ENCODE measurements around the gene SDC4. TPM values are rescaled to one million over a fixed set of nuclear protein-coding genes. Genes with fewer than 3 reads are reported as not detected.
A peak's percentile ranks its signal among the peaks of the same experiment; 100 is the strongest.

SDC4 gene
- total RNA-seq, 2 experiments from 2014 or later, result 21.1 to 22.0 TPM

GRCh38 chr20:45309075-45309474 lies 39.1 kb downstream of the SDC4 start:
- intact Hi-C loops (cut with micrococcal nuclease), result no loop called here
- no peak overlapping the region for H3K27ac Mint-ChIP-seq
- peaks cover 6% of the 10 kb centered on the region for H3K4me1 Mint-ChIP-seq (ENCODE audit: low read depth)
- DNase-seq, result no peak
- no peak overlapping the region for H3K4me3 Mint-ChIP-seq
- TF ChIP-seq CTCF (IDR thresholded peaks at IDR 0.05), result no peak
- H3K36me3 Mint-ChIP-seq (ENCODE audit: low read depth), result no peaks in the 10 kb centered on the region
- CTCF ChIA-PET, result interaction anchor here (1.2 to 1.7 kb wide), 5 partner anchors 10 to 65 kb away, joined by 3 to 10 read pairs (median 5); partner anchors contain the start of gene SYS1
- ATAC-seq, result no peak
- POLR2A ChIA-PET, result no interaction called here
- no peaks in the 10 kb centered on the region for H3K9me3 Mint-ChIP-seq
- peaks cover 59% of the 10 kb centered on the region for H3K27me3 Mint-ChIP-seq

- Mint-ChIP-seq H3K27me3 (peaks cover 60% of the 10 kb centered on the region), H3K36me3 (ENCODE audit: low read depth) (no peaks in the 10 kb centered on the region), H3K4me1 (ENCODE audit: low read depth) (peaks cover 14% of the 10 kb centered on the region), H3K4me3 (no peak within 1 kb of the TSS), H3K27ac (no peak within 1 kb of the TSS), H3K9me3 (no peaks in the 10 kb centered on the region)
- TF ChIP-seq CTCF (IDR thresholded peaks at IDR 0.05), result no peak
- ChIA-PET POLR2A (no interaction called here), CTCF (interaction anchor here (1.0 to 1.2 kb wide), 3 partner anchors 14 to 66 kb away, joined by 3 to 5 read pairs (median 3); no protein-coding TSS in a partner anchor)
- ATAC-seq, result no peak
- no peak for DNase-seq
- intact Hi-C loops (cut with micrococcal nuclease), result no loop called here
Observed at GRCh38 chr20:45308117-45308778, 40.0 kb downstream of the SDC4 start, which contains the start of gene MATN4. TSS of gene MATN4 (minus strand) at chr20:45308299. CDS start at chr20:45305582, 2,717 bp downstream.

GRCh38 chr20:45307076-45307640 lies 41.1 kb downstream of the SDC4 start:
- POLR2A ChIA-PET, result no interaction called here
- intact Hi-C loops (cut with micrococcal nuclease), result no loop called here
- H3K4me3 Mint-ChIP-seq, result no peak overlapping the region
- ATAC-seq, result no peak
- no peaks in the 10 kb centered on the region for H3K9me3 Mint-ChIP-seq
- peaks cover 56% of the 10 kb centered on the region for H3K27me3 Mint-ChIP-seq
- DNase-seq, result no peak
- CTCF ChIA-PET, result interaction anchor here (0.9 to 1.3 kb wide), 5 partner anchors 11 to 168 kb away, joined by 3 to 7 read pairs (median 3); no protein-coding TSS in a partner anchor
- no peak for TF ChIP-seq CTCF (IDR thresholded peaks at IDR 0.05)
- H3K4me1 Mint-ChIP-seq (ENCODE audit: low read depth), result peaks cover 20% of the 10 kb centered on the region
- no peaks in the 10 kb centered on the region for H3K36me3 Mint-ChIP-seq (ENCODE audit: low read depth)
- H3K27ac Mint-ChIP-seq, result no peak overlapping the region

- ChIA-PET CTCF (interaction anchor here (0.9 to 1.3 kb wide), 4 partner anchors 12 to 167 kb away, joined by 3 to 7 read pairs (median 4); no protein-coding TSS in a partner anchor), POLR2A (no interaction called here)
- peak; percentile 99 for TF ChIP-seq CTCF (IDR thresholded peaks at IDR 0.05)
- Mint-ChIP-seq H3K4me3 (no peak within 1 kb of the TSS), H3K27ac (no peak within 1 kb of the TSS), H3K36me3 (ENCODE audit: low read depth) (no peaks in the 10 kb centered on the region), H3K4me1 (ENCODE audit: low read depth) (peaks cover 26% of the 10 kb centered on the region), H3K9me3 (no peaks in the 10 kb centered on the region), H3K27me3 (peaks cover 55% of the 10 kb centered on the region)
- ATAC-seq, result no peak
- DNase-seq, result peak; percentile 55
- intact Hi-C loops (cut with micrococcal nuclease), result no loop called here
Observed at GRCh38 chr20:45306431-45306982, 41.7 kb downstream of the SDC4 start, which contains the start of gene RBPJL. TSS of gene RBPJL (plus strand) at chr20:45306840. CDS start at chr20:45306923, 83 bp downstream.

All from activated CD8-positive, alpha-beta T cell treated with anti-CD3 and anti-CD28 coated beads for 36 hours (primary cell).